Measurements from ENCODE around the gene ENTREP1. TPM values are rescaled to one million over a fixed set of nuclear protein-coding genes. Genes with fewer than 3 reads are reported as not detected.
"Not testable (repeated sequence)": the region's sequence is repeated elsewhere in the genome, so short reads cannot be mapped to it uniquely, and the experiment has no call there.

The ENTREP1 gene
- total RNA-seq, 2 experiments from 2014 or later, result 0.08 to 0.14 TPM

DNA sequence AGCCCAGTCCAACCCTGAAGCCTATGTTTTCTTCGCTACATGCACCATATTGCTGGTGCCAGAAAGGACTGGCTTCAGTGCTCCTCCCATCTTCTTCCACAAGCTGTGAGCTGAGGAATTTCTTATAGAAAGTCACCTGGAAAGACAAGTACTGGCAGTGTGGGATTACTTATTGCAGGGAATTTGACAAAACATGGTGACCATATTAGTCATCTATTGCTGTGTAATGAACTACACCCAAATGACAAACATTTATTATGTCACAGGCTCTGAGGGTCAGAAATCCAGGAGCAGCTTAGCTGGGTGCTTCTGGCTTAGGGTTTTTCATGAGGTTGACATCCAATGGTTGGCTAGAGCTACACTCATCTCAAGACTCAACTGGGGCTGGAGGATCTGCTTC lies 75.5 kb downstream of the ENTREP1 start:
- intact Hi-C loops (cut with DNase I, micrococcal nuclease), result no loop called here
- H3K36me3 Mint-ChIP-seq (ENCODE audit: low read depth), result no peaks in the 10 kb centered on the region

DNA sequence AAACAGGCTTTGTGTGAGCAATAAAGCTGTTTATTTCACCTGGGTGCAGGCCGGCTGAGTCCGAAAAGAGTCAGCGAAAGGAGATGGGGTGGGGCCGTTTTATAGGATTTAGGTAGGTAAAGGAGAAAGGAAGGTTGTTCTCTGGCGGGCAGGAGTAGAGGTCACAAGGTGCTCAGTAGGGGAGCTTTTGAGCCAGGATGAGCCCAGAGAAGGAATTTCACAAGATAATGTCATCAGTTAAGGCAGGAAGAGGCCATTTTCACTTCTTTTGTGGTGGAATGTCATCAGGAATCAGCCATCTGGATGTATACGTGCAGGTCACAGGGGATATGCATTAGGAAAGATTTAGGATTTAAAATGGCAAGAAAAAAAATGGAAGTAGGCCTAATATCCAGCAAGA lies 84.9 kb downstream of the ENTREP1 start:
- H3K27me3 ChIP-seq (ENCODE audit: control insufficient read depth in 1 of 2, insufficient read depth in 2 of 2, low read length in 2 of 2); H3K27ac ChIP-seq (ENCODE audit: low read depth in 1 of 2, low read length in 2 of 2); H3K4me3 ChIP-seq (ENCODE audit: low read length); intact Hi-C loops (cut with DNase I, micrococcal nuclease); H3K36me3 Mint-ChIP-seq (ENCODE audit: low read depth); H3K27ac Mint-ChIP-seq; H3K4me1 Mint-ChIP-seq (ENCODE audit: low read depth); DNase-seq; H3K9me3 Mint-ChIP-seq; H3K36me3 ChIP-seq (ENCODE audit: insufficient read depth, low read length); H3K4me1 ChIP-seq (ENCODE audit: insufficient read depth, low read length); POLR2A ChIA-PET; CTCF ChIA-PET; ATAC-seq (ENCODE audit: poor library complexity); H3K27me3 Mint-ChIP-seq; H3K4me3 Mint-ChIP-seq: not testable (repeated sequence)
- peaks cover 0 to 14% of the 10 kb centered on the region in 2 experiments for H3K9me3 ChIP-seq (ENCODE audit: control insufficient read depth in 1 of 2, insufficient read depth in 1 of 2, low read length in 2 of 2)

More for the DNA sequence above, 75.5 kb downstream of the ENTREP1 start:
- ChIA-PET POLR2A (no interaction called here), CTCF (no interaction called here)
- H3K9me3 ChIP-seq (ENCODE audit: control insufficient read depth in 1 of 2, insufficient read depth in 1 of 2, low read length in 2 of 2), result no peaks in the 10 kb centered on the region
- H3K27me3 Mint-ChIP-seq, result peaks cover 8% of the 10 kb centered on the region
- TF ChIP-seq, protein P1, sequence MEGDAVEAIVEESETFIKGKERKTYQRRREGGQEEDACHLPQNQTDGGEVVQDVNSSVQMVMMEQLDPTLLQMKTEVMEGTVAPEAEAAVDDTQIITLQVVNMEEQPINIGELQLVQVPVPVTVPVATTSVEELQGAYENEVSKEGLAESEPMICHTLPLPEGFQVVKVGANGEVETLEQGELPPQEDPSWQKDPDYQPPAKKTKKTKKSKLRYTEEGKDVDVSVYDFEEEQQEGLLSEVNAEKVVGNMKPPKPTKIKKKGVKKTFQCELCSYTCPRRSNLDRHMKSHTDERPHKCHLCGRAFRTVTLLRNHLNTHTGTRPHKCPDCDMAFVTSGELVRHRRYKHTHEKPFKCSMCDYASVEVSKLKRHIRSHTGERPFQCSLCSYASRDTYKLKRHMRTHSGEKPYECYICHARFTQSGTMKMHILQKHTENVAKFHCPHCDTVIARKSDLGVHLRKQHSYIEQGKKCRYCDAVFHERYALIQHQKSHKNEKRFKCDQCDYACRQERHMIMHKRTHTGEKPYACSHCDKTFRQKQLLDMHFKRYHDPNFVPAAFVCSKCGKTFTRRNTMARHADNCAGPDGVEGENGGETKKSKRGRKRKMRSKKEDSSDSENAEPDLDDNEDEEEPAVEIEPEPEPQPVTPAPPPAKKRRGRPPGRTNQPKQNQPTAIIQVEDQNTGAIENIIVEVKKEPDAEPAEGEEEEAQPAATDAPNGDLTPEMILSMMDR (IDR thresholded peaks at IDR 0.05), result no peak
- H3K4me3 ChIP-seq (ENCODE audit: low read length), result no peak overlapping the region
- H3K4me3 Mint-ChIP-seq, result no peak overlapping the region
- H3K27me3 ChIP-seq (ENCODE audit: control insufficient read depth in 1 of 2, insufficient read depth in 2 of 2, low read length in 2 of 2), result peaks cover 0 to 2% of the 10 kb centered on the region in 2 experiments
- ATAC-seq (ENCODE audit: poor library complexity) (no peak), DNase-seq (no peak)
- no peaks in the 10 kb centered on the region for H3K4me1 ChIP-seq (ENCODE audit: insufficient read depth, low read length)
- no peaks in the 10 kb centered on the region for H3K4me1 Mint-ChIP-seq (ENCODE audit: low read depth)
- no peaks in the 10 kb centered on the region for H3K36me3 ChIP-seq (ENCODE audit: insufficient read depth, low read length)
- H3K27ac ChIP-seq (ENCODE audit: low read depth in 1 of 2, low read length in 2 of 2), result no peak overlapping the region
- no peaks in the 10 kb centered on the region for H3K9me3 Mint-ChIP-seq
- no peak overlapping the region for H3K27ac Mint-ChIP-seq

DNA sequence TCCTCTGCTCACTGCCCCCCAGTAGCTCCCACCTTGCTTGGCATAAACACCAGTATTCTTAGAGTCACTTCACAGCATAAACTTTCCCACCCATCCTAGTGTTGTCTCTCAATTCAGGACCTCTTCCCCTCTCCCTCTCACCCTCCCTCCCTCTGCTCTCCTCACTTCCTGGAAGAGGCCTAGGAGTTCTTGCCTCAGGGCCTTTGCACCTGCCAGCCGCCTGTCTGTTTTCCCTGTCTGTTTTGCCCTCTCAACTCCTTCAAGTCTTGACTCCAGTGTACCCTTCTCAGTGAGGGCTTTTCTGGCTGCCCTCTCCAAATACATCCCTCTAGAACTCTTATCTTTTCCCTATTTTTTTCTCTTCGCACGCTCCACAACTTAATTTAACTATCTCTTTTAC lies 86.2 kb downstream of the ENTREP1 start:
- peaks cover 9% of the 10 kb centered on the region for H3K27me3 Mint-ChIP-seq
- no peaks in the 10 kb centered on the region for H3K36me3 ChIP-seq (ENCODE audit: insufficient read depth, low read length)
- POLR2A ChIA-PET, result no interaction called here
- no peaks in the 10 kb centered on the region for H3K4me1 ChIP-seq (ENCODE audit: insufficient read depth, low read length)
- H3K4me3 Mint-ChIP-seq, result no peak overlapping the region
- H3K4me1 Mint-ChIP-seq (ENCODE audit: low read depth), result no peaks in the 10 kb centered on the region
- H3K27ac ChIP-seq (ENCODE audit: low read depth in 1 of 2, low read length in 2 of 2), result no peak overlapping the region
- CTCF ChIA-PET, result no interaction called here
- ATAC-seq (ENCODE audit: poor library complexity) (no peak), DNase-seq (no peak)
- peaks cover 0 to 14% of the 10 kb centered on the region in 2 experiments for H3K9me3 ChIP-seq (ENCODE audit: control insufficient read depth in 1 of 2, insufficient read depth in 1 of 2, low read length in 2 of 2)
- no peaks in the 10 kb centered on the region for H3K9me3 Mint-ChIP-seq
- intact Hi-C loops (cut with DNase I, micrococcal nuclease), result no loop called here
- no peak overlapping the region for H3K27ac Mint-ChIP-seq
- TF ChIP-seq, protein P1 (IDR thresholded peaks at IDR 0.05), result no peak
- H3K4me3 ChIP-seq (ENCODE audit: low read length), result no peak overlapping the region
- H3K27me3 ChIP-seq (ENCODE audit: control insufficient read depth in 1 of 2, insufficient read depth in 2 of 2, low read length in 2 of 2), result no peaks in the 10 kb centered on the region
- no peaks in the 10 kb centered on the region for H3K36me3 Mint-ChIP-seq (ENCODE audit: low read depth)

Measured in CD4-positive, alpha-beta T cell (primary cell).